Measurements from ENCODE around the gene ACLY. TPM values are rescaled to one million over a fixed set of nuclear protein-coding genes. Genes with fewer than 3 reads are reported as not detected.

ACLY gene
- total RNA-seq, 1 experiment from 2014 or later = 279 TPM

DNA sequence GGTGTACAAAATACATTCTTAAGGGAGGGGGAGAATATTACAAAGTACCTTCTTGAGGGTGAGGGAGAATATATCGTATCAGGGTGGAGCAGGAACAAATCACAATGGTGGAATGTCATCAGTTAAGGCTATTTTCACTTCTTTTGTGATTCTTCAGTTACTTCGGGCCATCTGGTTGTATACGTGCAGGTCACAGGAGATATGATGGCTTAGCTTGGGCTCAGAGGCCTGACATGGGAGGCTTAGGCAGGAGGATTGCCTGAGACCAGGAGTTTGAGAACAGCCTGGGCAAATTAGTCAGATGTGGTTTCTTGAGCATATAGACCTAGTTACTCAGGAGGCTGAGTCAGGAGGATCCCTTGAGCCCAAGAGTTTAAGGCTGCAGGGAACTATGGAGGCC, 24.7 kb upstream of the ACLY start:
- no peak overlapping the region; a peak in 2 of 7 replicates for H3K27ac Mint-ChIP-seq
- H3K4me1 Mint-ChIP-seq = no peaks in the 10 kb centered on the region; a peak in 1 of 4 replicates

More for the DNA sequence above, 24.7 kb upstream of the ACLY start:
- TF ChIP-seq, protein P1, sequence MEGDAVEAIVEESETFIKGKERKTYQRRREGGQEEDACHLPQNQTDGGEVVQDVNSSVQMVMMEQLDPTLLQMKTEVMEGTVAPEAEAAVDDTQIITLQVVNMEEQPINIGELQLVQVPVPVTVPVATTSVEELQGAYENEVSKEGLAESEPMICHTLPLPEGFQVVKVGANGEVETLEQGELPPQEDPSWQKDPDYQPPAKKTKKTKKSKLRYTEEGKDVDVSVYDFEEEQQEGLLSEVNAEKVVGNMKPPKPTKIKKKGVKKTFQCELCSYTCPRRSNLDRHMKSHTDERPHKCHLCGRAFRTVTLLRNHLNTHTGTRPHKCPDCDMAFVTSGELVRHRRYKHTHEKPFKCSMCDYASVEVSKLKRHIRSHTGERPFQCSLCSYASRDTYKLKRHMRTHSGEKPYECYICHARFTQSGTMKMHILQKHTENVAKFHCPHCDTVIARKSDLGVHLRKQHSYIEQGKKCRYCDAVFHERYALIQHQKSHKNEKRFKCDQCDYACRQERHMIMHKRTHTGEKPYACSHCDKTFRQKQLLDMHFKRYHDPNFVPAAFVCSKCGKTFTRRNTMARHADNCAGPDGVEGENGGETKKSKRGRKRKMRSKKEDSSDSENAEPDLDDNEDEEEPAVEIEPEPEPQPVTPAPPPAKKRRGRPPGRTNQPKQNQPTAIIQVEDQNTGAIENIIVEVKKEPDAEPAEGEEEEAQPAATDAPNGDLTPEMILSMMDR (conservative IDR thresholded peaks at IDR 0.05) = no peak
- Mint-ChIP-seq H3K36me3 (ENCODE audit: insufficient read depth in 1 of 3, low read depth in 3 of 3) (no peaks in the 10 kb centered on the region), H3K9me3 (no peaks in the 10 kb centered on the region; a peak in 1 of 5 replicates), H3K4me3 (no peak overlapping the region; a peak in 1 of 5 replicates), H3K27me3 (ENCODE audit: low read depth) (no peaks in the 10 kb centered on the region)
- Histone ChIP-seq H2BK12ac (ENCODE audit: insufficient read length, low read depth, low read length) (no peak overlapping the region), H4K91ac (ENCODE audit: insufficient read length, low read depth, low read length) (no peak overlapping the region), H2BK15ac (ENCODE audit: low read depth, low read length) (no peak overlapping the region), H4K5ac (ENCODE audit: insufficient read length, low read depth, low read length) (no peak overlapping the region), H2BK20ac (ENCODE audit: low read depth, low read length, poor library complexity, severe bottlenecking) (no peak overlapping the region), H3K9me3 (ENCODE audit: control insufficient read depth, low read depth, low read length) (no peaks in the 10 kb centered on the region), H3K23ac (ENCODE audit: insufficient read length, low read depth, low read length) (no peak overlapping the region), H3K9ac (ENCODE audit: extremely low read depth, insufficient read length, low read length) (no peak overlapping the region), H3K27me3 (ENCODE audit: insufficient read depth, low read length) (no peaks in the 10 kb centered on the region), H3K14ac (ENCODE audit: insufficient read depth, low read length) (no peak overlapping the region), H3K4me1 (ENCODE audit: insufficient read depth, low read length) (no peaks in the 10 kb centered on the region), H3K4me2 (ENCODE audit: insufficient read depth, insufficient read length, low read length) (no peak overlapping the region), H3K79me2 (ENCODE audit: insufficient read depth, low read length) (no peaks in the 10 kb centered on the region), H4K8ac (replicated peaks; ENCODE audit: insufficient read length, low read depth, low read length) (no peak overlapping the region), H3K18ac (ENCODE audit: insufficient read length, low read depth, low read length) (no peak overlapping the region), H2AFZ (ENCODE audit: low read length) (no peak overlapping the region), H2BK120ac (ENCODE audit: low read depth, low read length, poor library complexity, severe bottlenecking) (no peak overlapping the region), H3K56ac (ENCODE audit: insufficient read length, low read depth, low read length) (no peak overlapping the region), H3K27ac (ENCODE audit: insufficient read length, low read depth, low read length) (no peak overlapping the region), H3K23me2 (ENCODE audit: insufficient read length, low read depth, low read length, poor library complexity, severe bottlenecking) (no peaks in the 10 kb centered on the region), H3T11ph (ENCODE audit: low read length) (no peak overlapping the region), H4K20me1 (ENCODE audit: control insufficient read depth, insufficient read depth, insufficient read length) (no peaks in the 10 kb centered on the region), H3K4ac (ENCODE audit: low read depth, low read length) (no peak overlapping the region), H3K79me1 (ENCODE audit: insufficient read depth, low read depth, low read length, poor library complexity, severe bottlenecking) (no peaks in the 10 kb centered on the region), H2BK5ac (ENCODE audit: insufficient read length, low read length) (no peak overlapping the region), H2AK5ac (ENCODE audit: insufficient read length, low read length) (no peak overlapping the region)
- no peak for DNase-seq
- WGBS (ENCODE audit: extremely low coverage, insufficient read length, low lambda C conversion rate) = no CpG with 5 or more reads among the region's 3 CpGs

All from H9 (cell line).